Measurements from ENCODE around the gene LSAMP.
A peak's percentile ranks its signal among the peaks of the same experiment; 100 is the strongest.

LSAMP gene

GRCh38 chr3:115999001-115999585 lies 446.2 kb downstream of the LSAMP start:
- no peak for DNase-seq

- no peak for DNase-seq
Measured at GRCh38 chr3:115996420-115997108, 448.7 kb downstream of the LSAMP start.

- no peak for DNase-seq
Measured at GRCh38 chr3:115990669-115991068, 454.6 kb downstream of the LSAMP start.

- peak; percentile 49 for DNase-seq
Measured at GRCh38 chr3:115989684-115990421, 455.4 kb downstream of the LSAMP start.

GRCh38 chr3:115986555-115987207 lies 458.6 kb downstream of the LSAMP start:
- no peak for DNase-seq

- DNase-seq: no peak
Measured at GRCh38 chr3:115982629-115983028, 462.7 kb downstream of the LSAMP start.

GRCh38 chr3:115982108-115982507 lies 463.2 kb downstream of the LSAMP start:
- DNase-seq: no peak

- DNase-seq: no peak
Measured at GRCh38 chr3:115980709-115981108, 464.6 kb downstream of the LSAMP start.

- DNase-seq: no peak
Measured at GRCh38 chr3:115977866-115978265, 467.4 kb downstream of the LSAMP start.

- DNase-seq: no peak
Measured at GRCh38 chr3:115975796-115976195, 469.5 kb downstream of the LSAMP start.

- DNase-seq: no peak
Measured at GRCh38 chr3:115975353-115975752, 469.9 kb downstream of the LSAMP start.

GRCh38 chr3:115974940-115975339 lies 470.3 kb downstream of the LSAMP start:
- DNase-seq: no peak

- no peak for DNase-seq
Measured at GRCh38 chr3:115968871-115969270, 476.4 kb downstream of the LSAMP start.

- no peak for DNase-seq
Measured at GRCh38 chr3:115961380-115961779, 483.9 kb downstream of the LSAMP start.

- DNase-seq: no peak
Measured at GRCh38 chr3:115960799-115961198, 484.5 kb downstream of the LSAMP start.

GRCh38 chr3:115958526-115958925 lies 486.8 kb downstream of the LSAMP start:
- DNase-seq: peak; percentile 18

- DNase-seq: no peak
Measured at GRCh38 chr3:115947325-115947724, 498.0 kb downstream of the LSAMP start.

GRCh38 chr3:115943579-115943978 lies 501.7 kb downstream of the LSAMP start:
- DNase-seq: no peak

- DNase-seq: no peak
Measured at GRCh38 chr3:115937054-115937453, 508.2 kb downstream of the LSAMP start.

GRCh38 chr3:115932807-115933206 lies 512.5 kb downstream of the LSAMP start:
- DNase-seq: no peak

GRCh38 chr3:115931581-115931980 lies 513.7 kb downstream of the LSAMP start:
- no peak for DNase-seq

GRCh38 chr3:115930922-115931321 lies 514.4 kb downstream of the LSAMP start:
- no peak for DNase-seq

- no peak for DNase-seq
Measured at GRCh38 chr3:115930168-115930567, 515.1 kb downstream of the LSAMP start.

- no peak for DNase-seq
Measured at GRCh38 chr3:115928376-115928775, 516.9 kb downstream of the LSAMP start.

All from NCI-H524 treated with DMSO at 0.1 percent for 48 hours (cell line).